NCI-H1436 treated with DMSO at 0.1 percent for 48 hours (cell line): ENCODE data around the gene MAD1L1.

ENCODE experiments used
- DNase-seq: peaks from one replicate; lab custom pipeline; 2025; lab: John Stamatoyannopoulos, UW

MAD1L1 gene

DNA sequence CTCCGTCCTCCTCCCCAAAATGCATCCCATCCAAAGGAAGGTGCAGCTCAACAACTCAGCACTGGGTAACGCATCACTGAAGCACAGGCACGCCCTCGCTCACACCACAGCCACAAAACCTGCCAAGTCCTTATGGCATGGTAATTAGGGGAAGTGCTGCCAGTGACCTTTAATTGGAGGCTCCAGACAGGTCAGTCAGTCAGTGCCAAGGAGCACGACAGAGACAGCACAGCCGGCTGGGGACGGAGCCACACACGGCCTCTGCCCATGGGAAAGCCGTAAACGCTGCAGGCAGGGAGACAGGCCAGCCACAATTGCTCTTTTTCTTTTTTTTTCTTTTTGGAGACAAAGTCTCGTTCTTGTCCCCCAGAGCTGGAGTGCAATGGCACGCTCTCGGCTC lies 146.5 kb downstream of the MAD1L1 start:
- no peak for DNase-seq

DNA sequence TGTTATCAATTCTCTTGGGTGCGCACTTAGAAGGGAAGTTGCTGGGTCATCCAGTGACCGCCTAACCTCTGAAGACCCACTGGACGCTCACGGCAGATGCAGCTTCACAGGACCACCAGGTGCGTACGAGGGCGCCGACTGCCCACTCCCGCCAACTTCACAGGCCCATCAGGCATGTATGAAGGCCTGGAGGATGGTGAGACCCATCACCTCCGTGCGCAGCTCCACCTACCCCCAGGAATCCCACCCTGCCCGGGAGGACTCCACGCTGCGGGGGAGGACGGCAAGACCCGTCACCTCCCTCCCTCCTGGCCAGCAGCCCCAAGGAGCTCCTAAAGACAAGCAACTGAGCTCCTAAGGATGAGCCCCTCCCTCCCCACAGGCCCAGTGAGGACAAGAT lies 146.9 kb downstream of the MAD1L1 start:
- DNase-seq: no peak

DNA sequence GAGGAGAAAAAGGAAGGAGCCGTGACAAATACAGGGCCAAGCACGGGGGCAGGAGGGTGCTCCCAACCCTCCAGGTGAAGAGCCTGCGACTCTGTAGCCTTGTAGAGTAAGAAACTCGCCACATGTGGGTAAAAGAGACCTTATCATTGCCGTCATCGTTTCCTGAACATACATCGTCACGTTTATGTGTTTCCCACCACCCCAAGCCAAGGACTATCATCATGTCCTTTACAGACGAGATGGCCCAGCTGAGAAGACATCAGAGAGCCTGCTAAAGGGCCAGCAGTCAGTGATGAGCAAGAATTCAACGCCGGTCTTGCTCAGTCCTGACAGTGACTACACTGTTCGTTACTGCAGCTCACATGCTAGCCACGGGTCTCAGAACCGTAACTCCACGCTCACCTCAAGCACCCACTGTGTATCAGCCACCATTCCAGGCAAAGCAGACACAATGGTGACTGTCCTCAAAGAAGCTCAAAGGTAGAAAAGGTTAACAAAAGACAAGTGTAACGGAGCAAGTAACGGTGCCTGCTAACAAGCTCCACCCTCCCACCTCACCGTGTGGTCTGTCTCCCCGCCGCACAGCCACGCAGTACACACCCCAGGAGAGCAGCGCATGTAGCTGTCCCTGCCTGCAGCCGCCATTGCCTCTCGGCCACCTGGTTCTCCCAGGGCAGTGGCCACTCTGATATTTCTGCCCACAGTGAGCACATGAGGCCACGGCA lies 147.8 kb downstream of the MAD1L1 start:
- no peak for DNase-seq

DNA sequence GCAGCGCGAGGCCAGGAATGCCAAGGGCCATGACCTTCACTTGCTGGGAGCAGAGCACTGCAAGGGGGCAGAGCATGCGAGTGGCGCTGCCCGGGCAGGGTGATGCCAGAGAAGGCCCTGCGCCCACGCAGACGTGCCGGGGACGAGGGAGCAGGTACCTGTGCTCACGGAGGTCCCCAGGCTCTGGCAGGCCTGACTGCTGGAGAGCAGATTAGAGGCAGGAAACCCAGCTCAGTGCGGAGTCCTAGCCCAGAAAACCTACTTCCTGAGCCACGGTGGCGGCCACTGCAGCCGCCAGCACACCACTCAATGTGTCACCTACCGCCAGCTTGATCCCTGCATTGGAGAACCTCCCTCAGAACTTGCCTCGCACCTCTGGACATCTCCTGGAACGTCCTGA lies 148.4 kb downstream of the MAD1L1 start:
- no peak for DNase-seq

DNA sequence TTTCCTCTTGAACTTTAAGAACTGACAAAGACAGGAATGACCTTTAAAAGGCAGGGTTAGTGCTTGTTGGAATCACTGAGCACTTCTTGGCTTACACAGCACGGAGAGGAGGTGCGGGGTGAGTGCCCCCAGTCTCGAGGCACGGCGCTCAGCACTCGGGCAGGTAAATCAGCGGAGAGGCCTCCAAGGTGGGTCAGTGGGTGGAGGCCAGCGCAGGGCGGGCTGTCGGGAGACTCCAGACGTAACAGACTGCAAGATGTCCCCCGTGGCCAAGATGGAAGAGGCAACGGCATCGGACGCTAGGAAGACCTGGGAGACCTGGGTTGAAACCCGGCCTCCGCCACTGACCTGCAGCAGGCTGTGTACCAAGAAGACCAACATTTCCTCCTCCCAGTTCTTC lies 149.4 kb downstream of the MAD1L1 start:
- no peak for DNase-seq

DNA sequence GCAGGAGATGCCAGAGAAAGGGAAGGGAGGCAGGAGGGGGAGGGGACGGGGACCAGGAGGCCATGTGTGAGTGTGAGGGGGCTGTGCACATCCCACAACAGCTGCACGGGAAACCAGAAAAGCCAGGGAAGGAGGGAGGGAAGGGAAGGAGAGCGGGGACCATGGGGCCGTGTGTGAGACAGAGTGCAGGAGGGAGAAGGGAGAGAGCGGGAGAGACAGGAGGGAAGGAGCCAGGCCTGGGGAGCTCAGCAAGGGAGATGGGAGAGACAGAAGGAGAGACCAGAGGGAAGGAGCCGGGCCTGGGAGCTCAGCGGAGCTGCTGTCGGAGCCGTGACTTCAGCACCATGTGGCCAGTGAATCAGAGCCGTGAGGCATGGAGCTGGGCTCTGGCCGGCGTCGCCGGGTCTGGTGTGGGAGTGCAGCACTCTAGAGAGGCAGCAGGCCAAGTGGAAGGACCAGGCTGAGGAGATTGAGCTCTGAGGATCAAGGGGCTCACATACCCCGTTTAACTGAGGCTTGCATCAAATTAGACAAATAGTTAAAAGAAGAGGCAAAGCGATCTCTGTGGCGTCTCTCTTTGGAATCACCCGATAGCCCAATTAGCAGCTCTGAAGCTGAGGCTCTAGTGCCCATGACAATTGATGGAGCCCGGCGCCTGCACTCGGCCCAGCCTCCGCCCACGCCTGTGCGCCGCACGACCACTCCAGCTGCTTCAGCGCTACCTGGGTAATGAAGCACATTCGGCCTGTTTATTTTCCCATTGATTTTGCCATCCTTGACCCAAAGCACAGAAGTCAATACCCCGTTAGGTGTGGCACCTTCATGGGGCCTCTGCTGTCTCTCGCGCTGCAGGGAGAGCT lies 150.4 kb downstream of the MAD1L1 start:
- no peak for DNase-seq

DNA sequence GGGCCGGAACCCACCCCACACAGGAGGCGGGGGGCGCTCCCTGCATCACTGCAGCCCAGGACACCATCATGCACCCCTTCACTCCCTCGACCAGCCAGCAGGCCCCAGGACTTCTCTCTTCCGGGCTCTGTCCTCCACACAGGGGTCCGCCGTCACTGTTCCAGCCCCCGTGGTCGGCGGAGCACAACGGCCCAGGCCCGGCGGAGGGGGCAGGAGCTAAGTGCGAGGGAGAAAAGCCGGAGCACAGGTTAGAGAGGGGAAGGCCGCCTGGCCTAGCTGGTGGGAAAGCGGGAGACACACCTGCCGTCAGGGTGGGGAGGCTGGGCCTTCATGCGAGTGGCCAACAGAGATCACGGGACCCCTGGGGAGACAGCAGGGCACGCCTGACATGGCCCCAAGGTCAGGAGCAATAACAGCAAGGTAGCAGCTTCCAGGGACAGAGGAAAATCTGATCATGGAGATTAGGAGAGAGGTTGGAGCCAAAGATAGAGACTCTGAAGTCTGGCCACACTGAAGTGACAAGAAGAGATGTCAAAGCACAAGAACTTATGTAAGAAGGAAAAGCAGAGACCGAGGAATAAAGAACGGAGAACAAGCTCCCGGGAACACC lies 151.1 kb downstream of the MAD1L1 start:
- DNase-seq: no peak

DNA sequence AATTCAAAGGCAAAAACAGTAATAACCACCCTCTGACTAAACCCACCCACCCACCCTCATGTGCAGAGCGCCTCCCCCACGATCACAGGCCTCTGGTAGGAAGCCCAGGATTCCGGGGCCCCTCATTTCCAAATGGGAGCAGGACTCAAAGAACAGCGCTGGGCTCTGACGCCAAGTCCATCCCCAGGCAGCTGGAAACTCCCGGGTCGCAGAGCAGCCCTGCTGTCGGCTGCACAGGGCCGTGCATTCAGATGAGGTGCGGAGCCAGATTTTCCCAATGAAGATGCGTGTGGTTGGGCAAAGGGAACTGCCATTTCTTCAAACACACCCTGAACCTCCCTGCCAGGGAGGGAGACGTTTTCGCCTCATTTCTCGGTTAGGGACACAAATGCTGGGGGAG lies 152.3 kb downstream of the MAD1L1 start:
- no peak for DNase-seq

DNA sequence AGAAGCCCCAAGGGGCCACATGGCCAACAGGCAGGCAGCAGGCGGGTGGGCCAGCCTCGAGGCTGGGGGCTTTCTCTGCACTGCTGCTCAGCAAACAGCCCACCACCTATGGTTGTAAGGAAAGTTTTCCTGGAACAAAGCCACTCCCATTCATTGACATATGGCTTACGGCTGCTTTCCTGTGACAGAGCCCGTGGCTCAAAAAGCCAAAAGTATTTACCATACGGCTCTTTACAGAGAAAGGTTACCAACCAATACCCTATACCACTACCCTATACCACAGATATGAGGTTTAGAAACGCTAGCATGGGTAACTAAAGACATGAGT lies 152.7 kb downstream of the MAD1L1 start:
- DNase-seq: no peak

DNA sequence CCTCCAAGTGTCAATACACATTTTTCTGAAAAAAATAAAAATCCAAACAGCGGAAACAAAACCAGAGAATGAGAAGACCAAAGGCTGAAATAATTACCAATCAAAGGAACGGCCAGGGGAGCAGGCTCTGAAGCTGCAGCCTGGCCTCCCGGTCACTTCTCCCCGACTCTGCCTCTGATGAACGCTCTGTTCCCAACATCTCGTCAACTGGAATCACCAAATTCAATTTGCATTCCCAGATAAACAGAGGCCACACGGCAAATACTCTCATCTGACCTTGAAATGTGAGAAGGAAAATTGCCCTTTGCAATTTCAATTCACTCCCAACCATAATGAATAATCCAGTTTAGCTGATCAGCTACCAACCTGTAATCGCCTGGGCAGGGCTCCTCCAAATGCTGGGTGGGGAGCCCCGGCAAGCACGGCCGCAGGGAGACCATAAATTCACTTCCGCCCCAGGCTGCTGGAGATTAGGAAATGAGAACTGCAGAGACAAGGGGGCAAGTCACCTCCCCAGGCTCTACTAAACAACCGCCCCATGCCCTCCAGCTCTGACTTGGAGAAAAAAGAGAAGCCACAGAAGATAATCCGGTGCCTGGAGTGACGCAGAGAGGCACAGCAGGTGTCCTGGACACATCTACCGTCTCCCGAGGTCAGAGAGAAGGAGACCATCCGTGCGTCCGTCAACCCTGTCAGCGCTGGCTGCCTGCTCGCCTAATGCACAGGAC lies 153.2 kb downstream of the MAD1L1 start:
- DNase-seq: no peak

DNA sequence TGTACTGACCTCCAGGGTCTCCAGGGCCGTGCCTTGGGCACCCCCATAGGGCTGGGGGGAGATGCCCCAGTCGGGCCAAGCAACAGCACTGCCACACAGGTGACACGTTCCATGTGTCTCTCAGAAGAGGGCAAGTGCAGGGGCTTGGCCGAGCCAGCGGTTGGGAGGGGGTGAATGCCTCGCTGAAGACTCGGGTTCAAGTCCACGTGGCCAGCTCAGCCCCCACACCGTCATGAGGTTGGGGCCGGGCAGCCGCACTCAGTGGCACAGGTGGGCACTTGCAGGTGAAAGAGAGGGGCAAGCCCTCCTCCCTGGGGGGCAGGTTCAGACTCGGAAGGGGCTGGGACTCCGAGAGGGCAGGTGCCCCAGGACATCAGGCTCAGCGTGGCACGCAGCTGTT lies 153.8 kb downstream of the MAD1L1 start:
- no peak for DNase-seq

DNA sequence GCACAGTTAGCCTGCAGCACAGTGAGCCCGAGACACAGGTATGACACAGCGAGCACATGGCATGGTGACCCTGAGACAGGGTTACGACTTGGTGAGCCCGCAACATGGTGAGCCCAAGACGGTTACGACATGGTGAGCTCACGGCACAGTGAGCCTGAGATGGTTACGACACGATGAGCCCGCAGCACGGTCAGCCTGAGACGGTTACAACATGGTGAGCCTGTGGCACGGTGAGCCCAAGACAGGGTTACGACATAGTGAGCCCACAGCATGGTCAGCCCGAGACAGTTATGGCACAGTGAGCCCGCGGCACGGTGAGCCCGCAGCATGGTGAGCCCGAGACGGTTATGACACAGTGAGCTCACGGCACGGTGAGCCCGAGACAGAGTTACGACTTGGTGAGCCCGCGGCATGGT lies 156.1 kb downstream of the MAD1L1 start:
- no peak for DNase-seq

DNA sequence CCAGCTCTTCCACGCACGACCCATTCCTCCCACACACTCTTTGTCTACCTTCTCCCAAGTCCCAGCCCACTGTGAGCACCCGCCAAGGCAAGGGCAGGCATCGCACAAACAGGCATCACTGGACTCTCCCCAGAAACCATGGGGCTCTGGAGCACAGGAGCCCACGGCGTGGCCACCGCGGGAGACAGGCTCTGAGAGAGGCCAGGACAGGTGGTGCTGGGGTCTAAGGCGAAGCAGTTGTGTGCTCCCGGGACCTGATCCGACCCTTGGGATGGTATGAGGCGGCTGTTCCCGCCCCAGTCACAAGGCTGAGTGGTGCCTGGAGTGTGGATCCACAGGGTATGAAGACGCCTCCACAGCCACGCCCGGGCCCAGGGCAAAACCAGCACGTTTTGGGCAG lies 156.9 kb downstream of the MAD1L1 start:
- no peak for DNase-seq

DNA sequence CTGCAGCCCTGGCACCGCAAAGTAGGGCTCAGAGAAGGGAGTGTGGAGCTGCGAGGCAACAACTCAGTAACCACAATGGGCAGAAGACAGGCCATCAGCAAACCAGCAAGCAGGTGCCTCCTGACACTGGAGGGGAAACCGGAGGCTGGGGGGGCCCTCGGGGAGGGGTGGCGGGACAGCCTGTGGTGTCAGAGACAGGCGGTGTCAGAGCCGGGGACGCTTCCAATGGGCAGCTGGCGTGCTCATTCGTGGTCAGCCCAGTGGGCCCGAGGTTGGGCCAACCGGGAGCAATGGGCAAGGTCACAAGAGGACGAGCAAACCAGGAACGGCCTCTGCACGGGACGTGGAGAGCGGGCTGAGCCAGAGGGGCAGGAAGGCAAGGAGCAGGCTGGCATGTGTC lies 158.1 kb downstream of the MAD1L1 start:
- no peak for DNase-seq

DNA sequence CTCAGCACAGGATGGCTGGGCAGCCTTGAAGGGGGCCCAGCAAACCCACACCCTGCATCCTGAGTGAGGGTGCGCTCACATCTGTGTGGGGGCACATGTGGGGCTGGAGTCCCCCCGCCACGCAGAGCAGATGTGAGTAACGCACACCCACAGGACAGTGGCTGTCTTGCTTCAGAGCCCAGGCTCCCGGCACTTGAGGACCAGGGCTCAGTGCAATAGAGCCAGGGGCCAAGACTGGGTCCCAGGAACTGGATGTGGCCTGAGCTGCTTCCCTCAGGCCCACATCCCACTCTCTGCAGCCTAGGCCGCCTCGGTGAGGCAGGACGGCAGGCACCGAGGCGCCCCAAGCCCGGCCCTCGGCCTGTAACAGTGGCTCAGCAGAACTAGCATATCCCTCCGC lies 159.9 kb downstream of the MAD1L1 start:
- no peak for DNase-seq

DNA sequence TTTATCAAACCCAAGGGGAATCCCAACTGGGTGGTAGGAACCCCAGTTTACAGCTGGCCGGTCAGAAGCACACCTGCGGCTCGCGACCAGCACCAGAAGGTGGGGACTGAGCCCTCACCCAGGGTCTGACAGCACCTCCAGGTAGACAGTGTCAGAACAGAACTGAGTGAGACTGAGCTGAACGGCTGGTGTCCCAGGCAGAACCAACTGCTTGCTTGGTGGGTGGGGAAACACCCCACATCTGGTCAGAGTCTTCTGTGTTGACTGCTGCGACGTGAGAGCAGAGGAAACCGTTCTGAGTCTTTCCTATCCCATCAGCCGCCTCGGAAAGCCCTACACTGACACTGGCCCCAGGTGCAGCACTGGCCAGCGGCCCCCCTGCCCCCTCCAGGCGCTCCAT lies 160.7 kb downstream of the MAD1L1 start:
- no peak for DNase-seq

DNA sequence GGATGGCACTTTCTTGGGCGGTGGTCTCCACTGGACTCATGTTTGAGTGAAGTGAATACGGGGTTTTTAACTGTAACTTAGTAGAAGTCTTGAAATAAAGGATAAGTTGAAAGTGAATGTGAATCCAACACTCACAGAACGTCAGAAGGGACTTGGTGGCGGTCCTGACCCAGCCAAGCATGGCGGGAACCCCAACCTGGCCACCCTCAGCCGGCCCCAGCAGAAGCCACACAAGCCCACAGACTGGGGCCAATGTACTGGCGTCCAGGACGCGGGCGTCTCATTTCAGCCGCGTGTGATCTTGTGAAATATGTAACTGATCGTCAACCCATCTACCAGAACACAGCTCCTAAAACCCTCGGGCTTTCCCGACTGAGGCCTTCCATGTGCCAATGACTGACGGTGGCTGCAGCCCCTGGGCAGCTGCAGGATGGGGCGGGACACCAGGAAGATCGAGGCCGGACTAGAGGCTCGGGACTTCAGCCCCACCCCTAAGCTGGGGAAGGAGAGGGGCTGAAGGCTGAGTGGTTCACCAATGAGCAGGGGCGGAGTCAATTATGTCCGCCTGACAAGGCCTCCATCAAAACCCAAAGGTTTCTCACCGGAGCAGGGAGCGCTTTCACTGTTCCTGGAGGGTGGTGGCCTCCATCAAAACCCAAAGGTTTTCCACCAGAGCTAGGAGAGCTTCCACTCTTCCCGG lies 161.5 kb downstream of the MAD1L1 start:
- DNase-seq: no peak

DNA sequence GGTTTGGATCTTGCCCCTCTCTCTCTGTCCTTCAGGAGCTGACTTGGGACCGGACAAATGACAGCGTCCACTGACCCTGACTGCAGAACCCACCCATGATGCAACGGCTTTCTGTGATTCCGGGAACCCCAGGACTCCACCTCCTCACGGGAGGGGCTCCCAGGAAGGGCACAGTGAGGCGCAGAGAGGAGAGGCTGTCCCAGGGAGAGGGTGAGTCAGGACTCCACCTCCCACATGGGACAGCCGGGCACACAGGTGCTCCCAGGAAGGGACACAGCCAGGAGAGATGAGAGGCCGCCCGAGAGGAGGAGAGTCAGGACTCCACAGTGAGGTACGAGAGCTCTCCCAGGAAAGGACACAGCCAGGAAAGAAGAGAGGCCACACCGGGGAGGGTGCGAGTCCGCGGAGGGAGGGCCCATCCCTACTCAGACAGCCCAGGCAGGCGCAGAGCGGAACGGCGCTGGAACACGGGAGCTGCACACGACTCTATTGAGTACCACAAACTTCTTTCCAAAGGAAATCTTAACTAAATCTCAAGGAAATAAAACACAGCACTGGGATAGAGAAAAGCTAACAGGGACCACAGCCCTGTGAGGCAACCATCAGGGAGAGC lies 162.5 kb downstream of the MAD1L1 start:
- no peak for DNase-seq

DNA sequence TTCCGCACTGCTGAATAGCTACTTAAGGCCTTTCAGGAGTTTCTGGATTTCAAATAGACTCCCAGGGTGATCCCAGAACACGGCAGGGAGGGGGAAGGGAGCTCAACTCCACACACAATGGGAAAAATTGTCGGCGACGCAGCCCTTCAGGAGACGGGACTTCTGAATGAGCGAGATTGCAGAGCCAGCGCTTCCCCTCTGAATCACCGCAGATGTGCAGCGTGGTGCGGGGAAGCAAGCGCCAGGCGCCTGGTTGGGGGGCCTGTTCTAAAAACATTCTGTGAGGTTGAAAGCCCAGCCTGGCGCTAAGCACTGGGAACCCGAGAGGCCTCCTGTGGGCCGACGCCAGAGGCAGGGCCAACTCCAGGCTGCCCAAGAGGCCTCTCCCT lies 163.3 kb downstream of the MAD1L1 start:
- DNase-seq: no peak

DNA sequence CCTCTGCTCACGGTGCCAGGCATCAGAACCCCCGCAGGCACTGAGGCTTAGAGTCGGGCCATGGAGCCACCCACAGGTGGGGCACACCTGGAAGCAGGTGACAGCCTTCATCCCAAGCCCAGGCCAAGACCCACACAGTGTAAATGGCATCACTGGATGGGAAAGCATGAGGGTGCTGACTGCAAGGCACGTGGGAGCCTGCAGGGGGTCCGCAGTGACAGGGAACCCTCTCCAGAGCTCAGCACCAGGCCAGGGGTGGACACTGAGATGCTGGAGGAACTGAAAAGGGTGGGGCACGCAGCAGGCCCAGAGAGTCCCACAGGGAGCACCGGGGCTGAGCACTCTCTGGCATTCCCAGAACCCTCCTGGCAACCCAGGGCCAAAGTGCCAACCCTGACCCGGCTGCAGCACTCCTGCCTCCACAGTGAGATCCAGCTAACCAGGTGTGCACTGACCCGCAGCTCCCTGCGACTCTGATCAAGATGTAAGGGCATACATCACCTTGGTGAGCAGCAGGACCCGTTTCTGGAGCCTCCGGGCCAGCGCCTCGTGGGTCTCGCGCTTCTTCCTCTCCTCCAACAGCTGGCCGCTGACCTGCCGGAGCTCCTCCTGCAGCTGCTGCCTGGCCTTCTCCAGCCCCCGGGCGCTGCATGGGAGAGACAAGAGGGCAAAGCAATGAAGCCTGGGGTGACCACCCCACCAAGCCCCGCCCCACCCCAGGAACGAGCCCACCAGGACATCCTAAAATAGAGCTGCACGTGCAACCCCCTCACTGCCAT lies 163.9 kb downstream of the MAD1L1 start:
- DNase-seq: no peak
